Mesendoderm (in vitro differentiated cells): ENCODE data around the gene PIGA.

Experiments
- DNase-seq: peaks from one replicate; pipeline ENCODE4 v3.0.0; 2013
- H2AK5ac ChIP-seq: 2 replicates; pipeline ENCODE4 v1.6.1; 2013; ENCODE audit warnings: low read length, inconsistent platforms
- H2BK120ac ChIP-seq: 2 replicates; pipeline ENCODE4 v1.6.1; 2013; ENCODE audit warnings: low read depth, mild to moderate bottlenecking, low read length, moderate library complexity, mixed read lengths
- H2BK15ac ChIP-seq: replicated peaks from 2 replicates; pipeline ENCODE4 v1.6.1; 2013; ENCODE audit warnings: low read depth, mild to moderate bottlenecking, moderate library complexity
- H2BK5ac ChIP-seq: 2 replicates; pipeline ENCODE4 v1.6.1; 2013; ENCODE audit warnings: low read length, inconsistent platforms
- H3K18ac ChIP-seq: 2 replicates; pipeline ENCODE4 v1.6.1; 2013; ENCODE audit warnings: mild to moderate bottlenecking, low read length, mixed read lengths
- H3K23ac ChIP-seq: one replicate; pipeline ENCODE4 v1.6.1; 2013; ENCODE audit warnings: low read length
- H3K27ac ChIP-seq: 2 replicates; pipeline ENCODE4 v1.5.1; 2013; ENCODE audit warnings: low read depth, mild to moderate bottlenecking, inconsistent platforms, low read length, moderate library complexity
- H3K27me3 ChIP-seq: 2 replicates; pipeline ENCODE4 v1.6.1; 2013; ENCODE audit warnings: low read length, control low read depth, mild to moderate bottlenecking, inconsistent platforms; ENCODE audit not compliant: insufficient read depth, poor library complexity
- H3K36me3 ChIP-seq: 2 replicates; pipeline ENCODE4 v1.6.1; 2013; ENCODE audit warnings: low read length, inconsistent platforms; ENCODE audit not compliant: control insufficient read depth, insufficient read depth
- H3K4ac ChIP-seq: one replicate; pipeline ENCODE4 v1.6.1; 2013; ENCODE audit warnings: low read depth, mild to moderate bottlenecking, low read length, moderate library complexity
- H3K4me1 ChIP-seq: 2 replicates; pipeline ENCODE4 v1.6.1; 2013; ENCODE audit warnings: low read depth, low read length, inconsistent platforms; ENCODE audit not compliant: control insufficient read depth
- H3K4me2 ChIP-seq: 2 replicates; pipeline ENCODE4 v1.6.1; 2013; ENCODE audit warnings: low read length
- H3K4me3 ChIP-seq: 2 replicates; pipeline ENCODE4 v1.5.1; 2013; ENCODE audit warnings: mild to moderate bottlenecking, low read length
- H3K56ac ChIP-seq: one replicate; pipeline ENCODE4 v1.6.1; 2013; ENCODE audit warnings: low read length
- H3K79me1 ChIP-seq: 2 replicates; pipeline ENCODE4 v1.6.1; 2013; ENCODE audit warnings: low read length, inconsistent platforms
- H3K79me2 ChIP-seq: 2 replicates; pipeline ENCODE4 v1.6.1; 2013; ENCODE audit warnings: mild to moderate bottlenecking, low read length; ENCODE audit not compliant: control insufficient read depth, insufficient read depth
- H3K9ac ChIP-seq: 2 replicates; pipeline ENCODE4 v1.6.1; 2013; ENCODE audit warnings: low read length, inconsistent platforms
- H4K5ac ChIP-seq: one replicate; pipeline ENCODE4 v1.6.1; 2013; ENCODE audit warnings: low read length
- H4K8ac ChIP-seq: one replicate; pipeline ENCODE4 v1.6.1; 2013; ENCODE audit warnings: low read depth, mild to moderate bottlenecking, control low read depth, low read length, moderate library complexity
- WGBS: extraction: QIAGEN DNeasy Blood & Tissue Kit; methylation state at CpG from one replicate; pipeline ENCODE4 v1.1.7; 2013; ENCODE audit warnings: low lambda C conversion rate, missing lambda C conversion rate; ENCODE audit not compliant: insufficient coverage; ENCODE audit errors: extremely low coverage; 5-methylcytosine and 5-hydroxymethylcytosine counted together

The PIGA gene

DNA sequence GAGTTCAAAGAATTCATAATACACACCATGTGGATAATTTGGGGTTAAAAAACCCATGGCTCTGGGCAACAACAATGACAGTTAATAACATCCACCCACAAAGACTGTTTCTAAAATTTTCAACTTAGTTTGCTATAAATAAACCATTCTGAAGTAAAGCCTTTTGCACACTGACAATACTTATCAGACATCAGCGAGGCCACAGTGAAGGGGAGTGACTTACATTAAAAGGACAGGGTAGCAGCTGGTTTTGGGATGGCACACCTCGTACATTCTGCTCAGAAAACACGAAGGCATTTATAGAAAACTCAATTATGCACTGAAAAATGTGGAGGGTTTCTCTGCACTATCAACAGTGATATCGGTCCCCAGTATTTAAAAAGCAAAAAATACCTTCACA is 15.0 kb downstream of the PIGA start:
- no peaks in the 10 kb centered on the region for H3K27me3 ChIP-seq
- H3K4me3 ChIP-seq, result no peak overlapping the region
- H3K27ac ChIP-seq, result no peak overlapping the region
- no peak overlapping the region for H2BK15ac ChIP-seq
- no peak for DNase-seq
- no peak overlapping the region for H3K18ac ChIP-seq
- no peak overlapping the region for H3K4ac ChIP-seq
- H2AK5ac ChIP-seq, result no peak overlapping the region
- H2BK5ac ChIP-seq, result no peak overlapping the region
- H3K4me2 ChIP-seq, result no peak overlapping the region
- H4K8ac ChIP-seq, result no peak overlapping the region
- no peaks in the 10 kb centered on the region for H3K79me2 ChIP-seq
- H3K56ac ChIP-seq, result no peak overlapping the region
- H3K9ac ChIP-seq, result no peak overlapping the region
- no peaks in the 10 kb centered on the region for H3K4me1 ChIP-seq
- H2BK120ac ChIP-seq, result no peak overlapping the region
- no peaks in the 10 kb centered on the region for H3K36me3 ChIP-seq
- no peaks in the 10 kb centered on the region for H3K79me1 ChIP-seq
- WGBS, result no CpG with 5 or more reads among the region's 4 CpGs
- H3K23ac ChIP-seq, result no peak overlapping the region
- H4K5ac ChIP-seq, result no peak overlapping the region

DNA sequence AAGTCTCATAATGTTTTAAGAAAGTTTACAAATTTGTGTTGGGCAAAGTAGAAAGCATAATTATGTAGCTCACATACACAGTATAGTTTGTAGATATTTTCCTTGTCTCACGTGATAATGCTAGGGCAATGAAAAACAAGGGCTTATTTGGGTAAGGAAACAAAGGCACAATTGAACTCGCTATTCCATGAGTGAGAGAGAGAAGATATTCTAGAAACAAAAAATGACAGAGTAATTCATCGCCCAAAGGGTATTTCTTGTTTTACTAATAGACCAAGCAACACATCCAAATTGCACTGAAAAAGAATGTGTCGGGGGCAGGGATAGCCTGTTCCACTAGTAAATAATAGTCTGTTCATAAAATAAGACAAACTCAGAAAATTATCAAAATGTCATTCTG is 16.2 kb downstream of the PIGA start:
- no peaks in the 10 kb centered on the region for H3K79me2 ChIP-seq
- no peak overlapping the region for H4K8ac ChIP-seq
- no peak overlapping the region for H2BK15ac ChIP-seq
- no CpG with 5 or more reads among the region's 4 CpGs for WGBS
- H3K56ac ChIP-seq, result no peak overlapping the region
- H2AK5ac ChIP-seq, result no peak overlapping the region
- no peaks in the 10 kb centered on the region for H3K36me3 ChIP-seq
- no peak overlapping the region for H3K18ac ChIP-seq
- H3K27ac ChIP-seq, result no peak overlapping the region
- H2BK5ac ChIP-seq, result no peak overlapping the region
- DNase-seq, result no peak
- no peak overlapping the region for H3K9ac ChIP-seq
- no peaks in the 10 kb centered on the region for H3K79me1 ChIP-seq
- no peak overlapping the region for H4K5ac ChIP-seq
- no peak overlapping the region for H3K23ac ChIP-seq
- no peaks in the 10 kb centered on the region for H3K27me3 ChIP-seq
- H3K4me2 ChIP-seq, result no peak overlapping the region
- no peak overlapping the region for H3K4me3 ChIP-seq
- no peaks in the 10 kb centered on the region for H3K4me1 ChIP-seq
- H2BK120ac ChIP-seq, result no peak overlapping the region
- H3K4ac ChIP-seq, result no peak overlapping the region

DNA sequence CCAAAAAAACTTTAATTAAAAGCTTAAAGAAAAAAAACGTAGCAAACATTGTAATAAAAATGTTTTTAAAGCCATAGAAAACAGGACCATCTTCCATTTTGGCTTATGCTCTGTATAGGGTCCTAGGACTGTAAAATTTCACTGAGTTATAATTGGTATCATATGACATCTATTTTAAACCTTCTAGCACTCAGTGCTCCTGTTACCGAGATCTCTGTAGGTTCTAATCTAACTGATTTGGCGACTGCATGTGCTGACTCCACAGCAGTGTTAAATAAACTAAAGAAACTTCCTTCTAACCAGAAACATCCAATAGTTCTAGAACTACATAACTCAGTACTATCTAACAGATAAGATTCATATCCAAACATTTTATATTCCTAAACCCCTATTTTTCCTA is 19.8 kb downstream of the PIGA start, which contains the start of gene ASB11:
Gene ASB11, minus strand, starts transcription at position 132 of the 400 bp plus-strand sequence. Its CDS starts 35 bp downstream, at position 97.
- no peak within 1 kb of the TSS for H3K4ac ChIP-seq
- WGBS, result no CpG with 5 or more reads among the region's 3 CpGs
- no peak within 1 kb of the TSS for H3K4me2 ChIP-seq
- no peaks in the 10 kb centered on the region for H3K79me2 ChIP-seq
- no peak for DNase-seq
- no peak within 1 kb of the TSS for H4K5ac ChIP-seq
- H3K79me1 ChIP-seq, result no peaks in the 10 kb centered on the region
- no peaks in the 10 kb centered on the region for H3K4me1 ChIP-seq
- no peaks in the 10 kb centered on the region for H3K27me3 ChIP-seq
- no peak within 1 kb of the TSS for H2BK15ac ChIP-seq
- H3K27ac ChIP-seq, result no peak within 1 kb of the TSS
- no peak within 1 kb of the TSS for H3K18ac ChIP-seq
- H2BK5ac ChIP-seq, result no peak within 1 kb of the TSS
- no peak within 1 kb of the TSS for H4K8ac ChIP-seq
- H3K4me3 ChIP-seq, result no peak within 1 kb of the TSS
- no peak within 1 kb of the TSS for H2BK120ac ChIP-seq
- no peaks in the 10 kb centered on the region for H3K36me3 ChIP-seq
- no peak within 1 kb of the TSS for H3K23ac ChIP-seq
- H2AK5ac ChIP-seq, result no peak within 1 kb of the TSS
- H3K56ac ChIP-seq, result no peak within 1 kb of the TSS
- H3K9ac ChIP-seq, result no peak within 1 kb of the TSS

DNA sequence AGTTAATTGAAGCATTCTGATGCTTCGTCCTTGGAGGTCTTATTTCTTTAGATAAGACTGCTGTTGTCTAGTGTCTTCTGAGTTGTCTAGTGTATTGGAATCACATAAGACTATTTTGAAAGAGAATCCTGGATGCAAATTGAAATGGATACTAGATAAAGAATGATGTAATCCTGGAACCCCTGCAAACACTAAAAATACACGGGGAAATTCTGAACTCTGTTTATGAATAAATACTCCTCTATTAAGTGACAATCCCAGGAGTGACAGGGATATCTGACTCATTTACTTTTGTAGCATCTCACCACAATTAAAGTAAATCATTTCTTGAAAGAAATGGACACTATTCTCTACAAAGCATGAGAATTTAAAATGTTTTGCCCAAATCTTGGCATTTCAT is 20.9 kb downstream of the PIGA start:
- H3K4me2 ChIP-seq, result no peak overlapping the region
- H2AK5ac ChIP-seq, result no peak overlapping the region

DNA sequence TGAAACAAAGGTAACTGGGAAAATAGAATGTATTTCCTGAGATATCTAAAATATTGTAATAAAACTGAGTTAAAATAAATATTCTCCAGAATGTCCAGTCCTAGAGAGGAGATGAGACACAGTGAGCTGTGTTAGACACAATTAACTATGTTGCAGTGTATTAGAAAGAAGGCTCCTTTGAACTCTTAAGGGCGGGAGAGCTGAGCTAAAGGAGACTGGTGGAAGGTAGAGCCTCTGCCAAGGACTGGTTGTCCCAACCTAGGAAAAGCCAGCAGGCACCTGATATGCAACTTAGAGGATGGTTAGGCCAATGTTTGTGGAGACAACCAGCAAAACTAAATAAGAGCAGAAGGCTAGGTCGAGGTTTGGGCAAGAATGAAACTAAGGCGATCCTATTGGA is 24.2 kb downstream of the PIGA start:
- H2BK120ac ChIP-seq, result no peak overlapping the region
- WGBS, result no CpG with 5 or more reads among the region's 3 CpGs

More for the DNA sequence above, 20.9 kb downstream of the PIGA start:
- Histone ChIP-seq H3K4me3 (no peak overlapping the region), H3K79me2 (no peaks in the 10 kb centered on the region), H2BK5ac (no peak overlapping the region), H3K18ac (no peak overlapping the region), H3K23ac (no peak overlapping the region), H3K79me1 (no peaks in the 10 kb centered on the region), H3K56ac (no peak overlapping the region), H4K5ac (no peak overlapping the region), H3K27ac (no peak overlapping the region), H2BK15ac (no peak overlapping the region), H3K4me1 (no peaks in the 10 kb centered on the region), H3K9ac (no peak overlapping the region), H2BK120ac (no peak overlapping the region), H3K27me3 (no peaks in the 10 kb centered on the region), H3K4ac (no peak overlapping the region), H4K8ac (no peak overlapping the region), H3K36me3 (no peaks in the 10 kb centered on the region)
- no CpG with 5 or more reads among the region's 2 CpGs for WGBS
- DNase-seq, result no peak

DNA sequence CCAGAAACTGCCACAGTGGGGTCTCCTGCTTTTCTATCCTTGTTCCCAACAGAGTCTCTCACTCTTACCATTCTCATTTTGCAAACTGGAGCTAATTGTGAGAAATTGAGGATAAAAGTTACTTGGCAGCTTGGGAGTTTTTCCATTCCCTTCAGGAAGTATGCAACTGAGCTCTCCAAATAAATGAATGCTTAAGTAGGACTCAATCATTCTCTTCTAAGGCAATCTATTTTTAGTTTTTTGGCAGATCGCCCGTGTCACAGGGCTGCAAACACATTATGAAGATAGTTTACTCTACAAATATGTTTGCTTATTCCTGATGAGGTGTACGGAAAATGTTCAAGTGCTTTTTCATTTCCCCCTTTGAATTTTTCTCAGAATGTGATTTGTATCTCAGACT is 25.2 kb downstream of the PIGA start:
- Histone ChIP-seq H2BK120ac (no peak overlapping the region), H3K4me3 (no peak overlapping the region), H3K23ac (no peak overlapping the region), H4K8ac (no peak overlapping the region), H3K36me3 (no peaks in the 10 kb centered on the region), H3K27me3 (no peaks in the 10 kb centered on the region), H2BK5ac (no peak overlapping the region), H4K5ac (no peak overlapping the region), H3K79me1 (no peaks in the 10 kb centered on the region), H3K56ac (no peak overlapping the region), H3K4me2 (no peak overlapping the region), H3K4ac (no peak overlapping the region), H3K27ac (no peak overlapping the region), H3K4me1 (no peaks in the 10 kb centered on the region), H2BK15ac (no peak overlapping the region), H3K18ac (no peak overlapping the region), H3K79me2 (no peaks in the 10 kb centered on the region), H2AK5ac (no peak overlapping the region), H3K9ac (no peak overlapping the region)
- no CpG with 5 or more reads among the region's 3 CpGs for WGBS
- no peak for DNase-seq

More for the DNA sequence above, 24.2 kb downstream of the PIGA start:
- Histone ChIP-seq H2BK15ac (no peak overlapping the region), H3K4me3 (no peak overlapping the region), H3K27ac (no peak overlapping the region), H3K4ac (no peak overlapping the region), H4K8ac (no peak overlapping the region), H3K36me3 (no peaks in the 10 kb centered on the region), H3K9ac (no peak overlapping the region), H3K27me3 (no peaks in the 10 kb centered on the region), H3K23ac (no peak overlapping the region), H2BK5ac (no peak overlapping the region), H3K4me1 (no peaks in the 10 kb centered on the region), H3K56ac (no peak overlapping the region), H4K5ac (no peak overlapping the region), H3K79me1 (no peaks in the 10 kb centered on the region), H3K18ac (no peak overlapping the region), H3K79me2 (no peaks in the 10 kb centered on the region), H2AK5ac (no peak overlapping the region), H3K4me2 (no peak overlapping the region)
- DNase-seq, result no peak
